ENCODE measurements around the gene CACNA1A.

GRCh38 chr19:13355356-13355755 lies 150.9 kb downstream of the CACNA1A start:
- TF ChIP-seq CTCF (conservative IDR thresholded peaks at IDR 0.05; ENCODE audit: low read length) (no peak), EZH2phosphoT487 (IDR thresholded peaks at IDR 0.05; ENCODE audit: borderline replicate concordance, low read depth, low read length) (no peak)
